Gastroesophageal sphincter (tissue), 3 donors: ENCODE data around the gene PDZD8.

Experiments used
- EP300 ChIP-seq: sonication (generic); formaldehyde crosslinking; IDR thresholded peaks from one replicate; pipeline ENCODE4 v1.6.1; 2017; ENCODE audit warnings: antibody characterized with exemption, mild to moderate bottlenecking
- TF ChIP-seq, protein P1 (sequence below), 4 experiments: fragments of 200-600 bp in 2 of 4; fragments of 450-650 bp in 2 of 4; sonication (generic) in 1 of 4; IDR thresholded peaks; one replicate each; pipeline ENCODE4 v1.5.1; 2017 to 2019; ENCODE audit warnings: antibody characterized with exemption in 4 of 4, mild to moderate bottlenecking in 2 of 4, moderate library complexity in 2 of 4

DNA sequence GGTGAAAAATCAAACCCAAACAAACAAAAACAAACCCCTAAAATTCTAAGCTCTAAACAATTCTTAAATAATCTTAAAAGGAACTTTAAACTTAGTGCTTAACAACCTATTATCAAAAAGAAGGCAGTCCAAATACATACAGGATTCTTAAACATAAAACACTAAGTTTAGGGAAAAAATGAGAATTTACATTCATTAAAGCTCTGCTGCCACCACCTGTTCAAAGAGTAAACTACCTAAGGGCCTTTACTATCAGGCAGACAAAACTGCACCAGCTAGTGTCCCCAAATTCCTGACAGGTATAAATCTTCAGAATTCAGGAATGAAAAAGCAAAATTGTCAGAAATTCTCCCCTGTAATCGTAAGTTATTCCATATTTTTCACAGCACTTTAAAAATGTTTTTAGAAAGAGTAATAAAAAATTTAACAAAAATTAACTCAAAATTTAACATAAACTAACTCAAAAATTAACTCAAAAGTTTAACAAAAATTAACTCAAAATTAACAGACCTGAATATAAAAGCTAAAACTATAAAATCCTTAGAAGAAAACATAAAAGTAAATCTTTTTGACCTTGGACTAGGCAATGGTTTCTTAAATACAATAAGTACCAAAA, 55.1 kb downstream of the PDZD8 start:
- TF ChIP-seq EP300 = no peak
- TF ChIP-seq, protein P1, sequence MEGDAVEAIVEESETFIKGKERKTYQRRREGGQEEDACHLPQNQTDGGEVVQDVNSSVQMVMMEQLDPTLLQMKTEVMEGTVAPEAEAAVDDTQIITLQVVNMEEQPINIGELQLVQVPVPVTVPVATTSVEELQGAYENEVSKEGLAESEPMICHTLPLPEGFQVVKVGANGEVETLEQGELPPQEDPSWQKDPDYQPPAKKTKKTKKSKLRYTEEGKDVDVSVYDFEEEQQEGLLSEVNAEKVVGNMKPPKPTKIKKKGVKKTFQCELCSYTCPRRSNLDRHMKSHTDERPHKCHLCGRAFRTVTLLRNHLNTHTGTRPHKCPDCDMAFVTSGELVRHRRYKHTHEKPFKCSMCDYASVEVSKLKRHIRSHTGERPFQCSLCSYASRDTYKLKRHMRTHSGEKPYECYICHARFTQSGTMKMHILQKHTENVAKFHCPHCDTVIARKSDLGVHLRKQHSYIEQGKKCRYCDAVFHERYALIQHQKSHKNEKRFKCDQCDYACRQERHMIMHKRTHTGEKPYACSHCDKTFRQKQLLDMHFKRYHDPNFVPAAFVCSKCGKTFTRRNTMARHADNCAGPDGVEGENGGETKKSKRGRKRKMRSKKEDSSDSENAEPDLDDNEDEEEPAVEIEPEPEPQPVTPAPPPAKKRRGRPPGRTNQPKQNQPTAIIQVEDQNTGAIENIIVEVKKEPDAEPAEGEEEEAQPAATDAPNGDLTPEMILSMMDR (IDR thresholded peaks at IDR 0.05) = peak; percentile 9 to 51 (median 24)
